ENCODE measurements around the gene EZH1. TPM values are rescaled to one million over a fixed set of nuclear protein-coding genes. Genes with fewer than 3 reads are reported as not detected.

EZH1 gene
- total RNA-seq, 1 experiment from 2014 or later: 22.8 TPM

- TF ChIP-seq CTCF (conservative IDR thresholded peaks at IDR 0.05) (no peak), EZH2 (IDR thresholded peaks at IDR 0.05; ENCODE audit: low read depth) (no peak)
- H3K9me2 ChIP-seq (ENCODE audit: insufficient read depth): no peaks in the 10 kb centered on the region
- peaks cover 13% of the 10 kb centered on the region; the same call in 1 of the 2 replicates for H3K79me2 ChIP-seq (ENCODE audit: low read depth)
- intact Hi-C loops (cut with micrococcal nuclease; ENCODE audit: unreplicated experiment): no loop called here
- no peaks in the 10 kb centered on the region for H3K9me3 ChIP-seq (ENCODE audit: insufficient read depth, low read depth)
- H3K27ac ChIP-seq: no peak overlapping the region
- CTCF ChIA-PET: no interaction called here
- H4K20me1 ChIP-seq (ENCODE audit: insufficient read depth): no peaks in the 10 kb centered on the region
- DNase-seq: no peak
- no peaks in the 10 kb centered on the region for H3K36me3 ChIP-seq (ENCODE audit: low read depth)
- POLR2A ChIA-PET (ENCODE audit: unreplicated experiment): no interaction called here
- no peak overlapping the region for H3K4me2 ChIP-seq
- H2AFZ ChIP-seq: no peak overlapping the region
- H3F3A ChIP-seq (ENCODE audit: insufficient read depth, low read depth): no peaks in the 10 kb centered on the region
- H3K27me3 ChIP-seq (ENCODE audit: insufficient read depth, low read depth): no peaks in the 10 kb centered on the region
- BruUV-seq (replicated peaks): no TSS peak
- H3K4me3 ChIP-seq: no peak overlapping the region
- peaks cover 10% of the 10 kb centered on the region; the same call in 1 of the 2 replicates for H3K4me1 ChIP-seq (replicated peaks; ENCODE audit: insufficient read depth)
Observed at GRCh38 chr17:42740699-42741098, 4.1 kb downstream of the EZH1 start.

- no peaks in the 10 kb centered on the region for H3K79me2 ChIP-seq (ENCODE audit: low read depth)
- intact Hi-C loops (cut with micrococcal nuclease; ENCODE audit: unreplicated experiment): no loop called here
- TF ChIP-seq CTCF (conservative IDR thresholded peaks at IDR 0.05) (no peak), EZH2 (IDR thresholded peaks at IDR 0.05; ENCODE audit: low read depth) (no peak)
- no peak overlapping the region for H2AFZ ChIP-seq
- no peak overlapping the region for H3K4me2 ChIP-seq
- H3K27ac ChIP-seq: no peak overlapping the region
- H3K4me3 ChIP-seq: no peak overlapping the region
- no peak for DNase-seq
- no peaks in the 10 kb centered on the region for H3K4me1 ChIP-seq (replicated peaks; ENCODE audit: insufficient read depth)
- H3K9me2 ChIP-seq (ENCODE audit: insufficient read depth): no peaks in the 10 kb centered on the region
- CTCF ChIA-PET: interaction anchor here (0.7 kb wide), 1 partner anchor 85 kb away, joined by 3 read pairs; no protein-coding TSS in a partner anchor
- no peaks in the 10 kb centered on the region for H3K27me3 ChIP-seq (ENCODE audit: insufficient read depth, low read depth)
- POLR2A ChIA-PET (ENCODE audit: unreplicated experiment): no interaction called here
- BruUV-seq (replicated peaks): no TSS peak
- no peaks in the 10 kb centered on the region for H3F3A ChIP-seq (ENCODE audit: insufficient read depth, low read depth)
- no peaks in the 10 kb centered on the region for H3K36me3 ChIP-seq (ENCODE audit: low read depth)
- no peaks in the 10 kb centered on the region for H4K20me1 ChIP-seq (ENCODE audit: insufficient read depth)
- no peaks in the 10 kb centered on the region for H3K9me3 ChIP-seq (ENCODE audit: insufficient read depth, low read depth)
Observed at GRCh38 chr17:42725143-42725542, 19.7 kb downstream of the EZH1 start.

GRCh38 chr17:42723636-42724035 is 21.2 kb downstream of the EZH1 start:
- no peak overlapping the region for H3K27ac ChIP-seq
- H3K9me3 ChIP-seq (ENCODE audit: insufficient read depth, low read depth): no peaks in the 10 kb centered on the region
- no peak for TF ChIP-seq CTCF (conservative IDR thresholded peaks at IDR 0.05)
- TF ChIP-seq EZH2 (IDR thresholded peaks at IDR 0.05; ENCODE audit: low read depth): no peak
- H3K4me3 ChIP-seq: no peak overlapping the region
- no peak for DNase-seq
- no peaks in the 10 kb centered on the region for H3K27me3 ChIP-seq (ENCODE audit: insufficient read depth, low read depth)
- no peaks in the 10 kb centered on the region for H3K4me1 ChIP-seq (replicated peaks; ENCODE audit: insufficient read depth)
- intact Hi-C loops (cut with micrococcal nuclease; ENCODE audit: unreplicated experiment): loop anchor here (5.0 kb wide), 2 partner anchors 99 to 214 kb away; partner anchors contain the start of gene BECN1
- CTCF ChIA-PET: no interaction called here
- no peaks in the 10 kb centered on the region for H3K9me2 ChIP-seq (ENCODE audit: insufficient read depth)
- BruUV-seq (replicated peaks): no TSS peak
- no peaks in the 10 kb centered on the region for H3K36me3 ChIP-seq (ENCODE audit: low read depth)
- H3K4me2 ChIP-seq: no peak overlapping the region
- POLR2A ChIA-PET (ENCODE audit: unreplicated experiment): no interaction called here
- no peaks in the 10 kb centered on the region for H3K79me2 ChIP-seq (ENCODE audit: low read depth)
- H3F3A ChIP-seq (ENCODE audit: insufficient read depth, low read depth): no peaks in the 10 kb centered on the region
- H2AFZ ChIP-seq: no peak overlapping the region
- H4K20me1 ChIP-seq (ENCODE audit: insufficient read depth): no peaks in the 10 kb centered on the region

Measured in PC-9 (cell line).